ENCODE data around the gene DYNLT4.
A peak's percentile ranks its signal among the peaks of the same experiment; 100 is the strongest.
"Not testable (repeated sequence)": the region's sequence is repeated elsewhere in the genome, so short reads cannot be mapped to it uniquely, and the experiment has no call there.

The DYNLT4 gene

GRCh38 chr1:44822981-44823451 is 15.9 kb upstream of the DYNLT4 start:
- Histone ChIP-seq H3K9me3 (no peaks in the 10 kb centered on the region), H3K4me3 (no peak overlapping the region), H3K36me3 (replicated peaks) (no peaks in the 10 kb centered on the region), H3K4me1 (peaks cover 12% of the 10 kb centered on the region), H3K27me3 (ENCODE audit: low read depth) (no peaks in the 10 kb centered on the region)
- DNase-seq (ENCODE audit: low spot score in 2 of 2): no peak
- in situ Hi-C loops (cut with MboI; ENCODE audit: low sequenced_read_pairs): no loop called here

- Histone ChIP-seq H3K27me3 (ENCODE audit: low read depth) (no peaks in the 10 kb centered on the region), H3K4me1 (peaks cover 12% of the 10 kb centered on the region), H3K9me3 (no peaks in the 10 kb centered on the region), H3K36me3 (replicated peaks) (no peaks in the 10 kb centered on the region), H3K4me3 (no peak overlapping the region)
- no peak for DNase-seq (ENCODE audit: low spot score in 2 of 2)
- in situ Hi-C loops (cut with MboI; ENCODE audit: low sequenced_read_pairs): no loop called here
These were observed 15.1 kb upstream of the DYNLT4 start for GRCh38 chr1:44822131-44822701.

DNA sequence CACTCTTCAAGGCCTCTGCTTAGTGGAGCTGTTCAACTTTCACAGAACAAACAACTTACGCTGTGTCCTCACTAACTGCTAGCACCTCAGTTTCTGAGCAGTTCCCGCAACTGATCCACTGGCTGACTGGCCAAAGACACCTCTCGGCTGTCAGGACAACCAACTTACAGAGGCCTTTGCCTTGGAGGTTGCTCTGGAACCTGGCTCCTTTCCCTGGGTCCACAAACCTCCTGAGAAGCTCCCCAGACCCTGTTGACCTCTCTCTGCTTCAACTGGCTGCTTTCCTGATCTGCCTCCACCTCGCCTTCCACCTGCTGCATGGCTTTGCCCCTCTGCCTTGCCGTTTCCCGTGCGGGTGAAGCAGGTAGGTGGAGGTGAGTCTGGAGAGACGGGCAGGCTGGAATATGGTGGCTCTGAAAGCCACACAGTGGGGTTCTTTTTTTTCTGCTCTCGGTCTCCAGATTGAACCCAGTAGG is 14.1 kb upstream of the DYNLT4 start:
- Histone ChIP-seq H3K4me3 (no peak overlapping the region), H3K4me1 (peaks cover 12% of the 10 kb centered on the region), H3K9me3 (no peaks in the 10 kb centered on the region), H3K36me3 (replicated peaks) (no peaks in the 10 kb centered on the region), H3K27me3 (ENCODE audit: low read depth) (no peaks in the 10 kb centered on the region)
- no peak for DNase-seq (ENCODE audit: low spot score in 2 of 2)
- in situ Hi-C loops (cut with MboI; ENCODE audit: low sequenced_read_pairs): no loop called here

GRCh38 chr1:44820328-44821239 is 13.4 kb upstream of the DYNLT4 start:
- peak overlapping the region; percentile 16 for H3K4me3 ChIP-seq
- in situ Hi-C loops (cut with MboI; ENCODE audit: low sequenced_read_pairs): no loop called here
- no peak for DNase-seq (ENCODE audit: low spot score in 2 of 2)
- H3K36me3 ChIP-seq (replicated peaks): no peaks in the 10 kb centered on the region
- peaks cover 12% of the 10 kb centered on the region for H3K4me1 ChIP-seq
- H3K27me3 ChIP-seq (ENCODE audit: low read depth): no peaks in the 10 kb centered on the region
- no peaks in the 10 kb centered on the region for H3K9me3 ChIP-seq

GRCh38 chr1:44819608-44820327 is 12.6 kb upstream of the DYNLT4 start:
- H3K4me3 ChIP-seq: peak overlapping the region; percentile 18
- H3K36me3 ChIP-seq (replicated peaks): no peaks in the 10 kb centered on the region
- H3K4me1 ChIP-seq: peaks cover 12% of the 10 kb centered on the region
- H3K9me3 ChIP-seq: no peaks in the 10 kb centered on the region
- in situ Hi-C loops (cut with MboI; ENCODE audit: low sequenced_read_pairs): loop anchor here (10.0 kb wide), 1 partner anchor 85 kb away; the partner anchor contains the start of genes KIF2C and RNU5D-1
- peak; percentile 94 to 98 for DNase-seq (ENCODE audit: low spot score in 2 of 2)
- no peaks in the 10 kb centered on the region for H3K27me3 ChIP-seq (ENCODE audit: low read depth)

GRCh38 chr1:44819196-44819607 is 12.1 kb upstream of the DYNLT4 start:
- Histone ChIP-seq H3K36me3 (replicated peaks) (no peaks in the 10 kb centered on the region), H3K4me3 (peak overlapping the region; percentile 18), H3K4me1 (peaks cover 12% of the 10 kb centered on the region), H3K27me3 (ENCODE audit: low read depth) (no peaks in the 10 kb centered on the region), H3K9me3 (no peaks in the 10 kb centered on the region)
- peak in 1 of 2 experiments; percentile 88 for DNase-seq (ENCODE audit: low spot score in 2 of 2)
- in situ Hi-C loops (cut with MboI; ENCODE audit: low sequenced_read_pairs): loop anchor here (10.0 kb wide), 1 partner anchor 84 kb away; the partner anchor contains the start of genes KIF2C and RNU5D-1

DNA sequence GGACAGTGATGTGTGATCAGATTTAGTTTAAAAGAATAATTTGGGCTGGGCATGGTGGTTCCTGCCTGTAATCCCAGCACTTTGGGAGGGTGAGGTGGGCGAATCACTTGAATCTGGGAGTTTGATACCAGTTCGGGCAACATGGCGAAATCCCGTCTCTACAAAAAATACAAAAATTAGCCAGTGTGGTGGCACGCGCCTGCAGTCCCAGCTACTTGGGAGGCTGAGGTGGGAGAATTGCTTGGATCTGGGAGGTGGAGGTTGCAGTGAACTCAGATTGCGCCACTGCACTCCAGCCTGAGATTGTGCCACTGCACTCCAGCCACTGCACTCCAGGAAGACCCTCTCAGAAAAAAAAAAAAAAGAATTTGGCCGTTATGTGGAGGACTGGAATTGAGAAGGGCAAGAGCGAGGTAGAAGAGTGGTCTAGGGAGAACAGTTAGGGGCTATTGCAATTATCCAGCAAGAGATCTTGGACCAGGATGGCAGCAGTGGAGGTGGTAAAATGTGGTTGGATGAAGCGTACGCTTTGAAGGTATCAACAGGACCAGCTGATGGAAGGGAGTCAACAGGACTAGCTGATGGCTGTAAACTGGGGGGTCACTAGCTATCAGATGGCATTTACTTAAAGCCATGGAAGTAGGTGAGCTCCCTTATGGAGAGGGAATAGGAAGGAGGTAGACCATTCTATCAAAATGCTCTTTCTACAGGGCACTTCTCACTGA is 10.8 kb upstream of the DYNLT4 start:
- Histone ChIP-seq H3K27me3 (ENCODE audit: low read depth) (no peaks in the 10 kb centered on the region), H3K9me3 (no peaks in the 10 kb centered on the region), H3K4me3 (no peak overlapping the region), H3K36me3 (replicated peaks) (no peaks in the 10 kb centered on the region), H3K4me1 (peaks cover 20% of the 10 kb centered on the region)
- in situ Hi-C loops (cut with MboI; ENCODE audit: low sequenced_read_pairs): loop anchor here (10.0 kb wide), 1 partner anchor 83 kb away; the partner anchor contains the start of genes KIF2C and RNU5D-1
- no peak for DNase-seq (ENCODE audit: low spot score in 2 of 2)

DNA sequence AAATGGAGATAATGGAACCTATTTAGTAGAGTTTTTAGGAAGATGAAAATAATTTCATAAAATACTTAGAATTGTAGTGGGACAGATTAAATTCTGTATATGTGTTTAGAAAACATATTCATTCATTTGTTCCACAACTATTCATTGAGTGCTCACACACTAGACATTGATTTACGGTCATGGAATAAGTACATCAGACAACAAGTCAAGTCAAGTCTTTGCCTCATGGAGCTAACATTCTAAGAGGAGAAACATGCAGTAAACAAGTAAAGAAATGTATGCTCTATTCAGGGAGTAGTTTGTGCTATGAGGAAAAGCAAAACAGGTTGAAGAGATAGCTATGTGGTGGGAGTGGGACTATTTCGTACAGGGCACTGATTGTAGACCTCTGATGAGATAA is 10.2 kb upstream of the DYNLT4 start:
- Histone ChIP-seq H3K9me3 (no peaks in the 10 kb centered on the region), H3K36me3 (replicated peaks) (no peaks in the 10 kb centered on the region), H3K27me3 (ENCODE audit: low read depth) (no peaks in the 10 kb centered on the region), H3K4me1 (peaks cover 20% of the 10 kb centered on the region), H3K4me3 (no peak overlapping the region)
- DNase-seq (ENCODE audit: low spot score in 2 of 2): no peak
- in situ Hi-C loops (cut with MboI; ENCODE audit: low sequenced_read_pairs): loop anchor here (10.0 kb wide), 1 partner anchor 83 kb away; the partner anchor contains the start of genes KIF2C and RNU5D-1

- in situ Hi-C loops (cut with MboI; ENCODE audit: low sequenced_read_pairs): loop anchor here (10.0 kb wide), 1 partner anchor 81 kb away; the partner anchor contains the start of genes KIF2C and RNU5D-1
- not testable (repeated sequence) for H3K9me3 ChIP-seq; H3K27me3 ChIP-seq (ENCODE audit: low read depth); H3K4me3 ChIP-seq; H3K36me3 ChIP-seq (replicated peaks); DNase-seq (ENCODE audit: low spot score in 2 of 2)
- H3K4me1 ChIP-seq: peaks cover 20% of the 10 kb centered on the region
These were observed 8.8 kb upstream of the DYNLT4 start for GRCh38 chr1:44815926-44816325.

DNA sequence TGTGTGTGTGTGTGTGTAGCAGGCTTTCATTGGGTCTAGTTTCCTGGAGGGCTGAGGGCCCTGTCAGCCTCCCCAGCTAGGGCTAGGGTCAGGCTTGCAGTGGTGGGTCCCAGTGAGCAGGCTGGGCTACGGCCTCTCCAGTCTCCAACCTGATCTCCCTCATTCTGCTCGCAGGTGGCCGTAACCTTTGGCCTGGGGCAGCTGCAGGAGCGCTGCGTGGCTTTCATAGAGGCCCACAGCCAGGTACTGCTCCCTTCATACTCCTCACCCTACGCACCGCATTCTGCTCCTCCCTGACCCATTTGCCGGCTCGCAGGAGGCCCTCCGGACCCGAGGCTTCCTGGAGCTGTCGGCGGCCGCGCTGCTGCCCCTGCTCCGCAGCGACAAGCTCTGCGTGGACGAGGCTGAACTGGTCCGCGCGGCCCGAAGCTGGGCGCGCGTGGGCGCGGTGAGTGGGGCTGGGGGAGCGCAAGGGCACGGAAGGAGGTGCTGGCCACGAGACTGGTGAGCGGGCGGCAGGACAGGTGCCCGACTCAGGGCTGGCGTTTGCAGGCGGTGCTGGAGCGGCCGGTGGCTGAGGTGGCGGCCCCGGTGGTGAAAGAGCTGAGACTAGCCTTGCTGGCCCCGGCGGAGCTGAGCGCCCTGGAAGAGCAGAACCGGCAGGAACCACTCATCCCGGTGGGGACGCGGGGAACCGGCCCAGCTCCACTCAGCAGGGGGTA is 5.8 kb upstream of the DYNLT4 start:
- Histone ChIP-seq H3K9me3 (no peaks in the 10 kb centered on the region; the same call in 1 of the 2 replicates), H3K27me3 (ENCODE audit: low read depth) (no peaks in the 10 kb centered on the region), H3K4me1 (peaks cover 15% of the 10 kb centered on the region), H3K36me3 (replicated peaks) (no peaks in the 10 kb centered on the region), H3K4me3 (peak overlapping the region; percentile 37)
- in situ Hi-C loops (cut with MboI; ENCODE audit: low sequenced_read_pairs): loop anchor here (10.0 kb wide), 1 partner anchor 78 kb away; the partner anchor contains the start of genes KIF2C and RNU5D-1
- no peak for DNase-seq (ENCODE audit: low spot score in 2 of 2)

DNA sequence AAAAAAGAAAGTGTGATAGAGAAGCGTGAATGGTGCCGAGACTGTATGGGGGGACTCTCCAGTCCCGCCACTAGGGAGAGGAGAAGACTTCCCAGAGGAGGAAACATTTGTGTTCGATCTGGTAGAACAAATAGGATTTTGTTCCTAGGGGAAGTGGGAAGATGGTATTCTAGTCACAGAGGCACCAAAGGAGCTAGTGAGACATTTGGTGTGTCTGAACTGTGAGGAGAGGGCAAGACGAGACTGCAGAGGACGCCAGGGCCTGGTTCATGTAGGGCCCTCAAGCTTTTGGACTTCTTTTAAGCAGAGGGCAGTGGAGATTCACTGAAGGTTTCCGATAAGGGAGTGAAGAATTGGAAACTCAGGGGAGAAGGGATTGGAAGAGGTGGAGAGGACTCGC is 4.1 kb upstream of the DYNLT4 start:
- no peak overlapping the region for H3K4me3 ChIP-seq
- no peaks in the 10 kb centered on the region; the same call in 1 of the 2 replicates for H3K9me3 ChIP-seq
- no peaks in the 10 kb centered on the region for H3K27me3 ChIP-seq (ENCODE audit: low read depth)
- in situ Hi-C loops (cut with MboI; ENCODE audit: low sequenced_read_pairs): loop anchor here (10.0 kb wide), 1 partner anchor 76 kb away; the partner anchor contains the start of genes KIF2C and RNU5D-1
- H3K36me3 ChIP-seq (replicated peaks): peaks cover 9% of the 10 kb centered on the region
- H3K4me1 ChIP-seq: peaks cover 26% of the 10 kb centered on the region
- no peak for DNase-seq (ENCODE audit: low spot score in 2 of 2)

DNA sequence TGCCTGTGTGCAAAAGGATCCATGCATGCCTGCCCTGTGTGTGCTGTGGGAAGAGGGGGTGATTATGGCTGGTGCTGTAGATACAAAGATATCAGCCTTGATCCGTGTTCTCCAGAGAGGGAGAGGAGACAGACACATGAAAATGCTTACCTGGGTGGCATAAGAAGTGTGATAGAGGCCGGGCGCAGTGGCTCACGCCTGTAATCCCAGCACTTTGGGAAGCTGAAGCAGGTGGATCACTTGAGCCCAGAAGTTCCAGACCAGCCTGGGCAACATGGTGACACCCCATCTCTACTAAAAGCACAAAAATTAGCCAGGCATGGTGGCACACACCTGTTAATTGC is 3.6 kb upstream of the DYNLT4 start:
- H3K9me3 ChIP-seq; DNase-seq (ENCODE audit: low spot score in 2 of 2); H3K4me3 ChIP-seq; H3K27me3 ChIP-seq (ENCODE audit: low read depth): not testable (repeated sequence)
- Histone ChIP-seq H3K36me3 (replicated peaks) (peaks cover 12% of the 10 kb centered on the region), H3K4me1 (peaks cover 26% of the 10 kb centered on the region)
- in situ Hi-C loops (cut with MboI; ENCODE audit: low sequenced_read_pairs): loop anchor here (10.0 kb wide), 1 partner anchor 76 kb away; the partner anchor contains the start of genes KIF2C and RNU5D-1
